Mucosa of stomach (tissue), 1 donor: ENCODE data around the gene TMEM198.
A peak's percentile ranks its signal among the peaks of the same experiment; 100 is the strongest.

Experiments used
- H3K27me3 ChIP-seq: one replicate; pipeline ENCODE4 v1.7.0; 2013; ENCODE audit warnings: mild to moderate bottlenecking, low read length; ENCODE audit not compliant: control insufficient read depth, insufficient read depth
- H3K36me3 ChIP-seq: one replicate; pipeline ENCODE4 v1.7.0; 2013; ENCODE audit warnings: low read length; ENCODE audit not compliant: control insufficient read depth, insufficient read depth
- H3K4me1 ChIP-seq: one replicate; pipeline ENCODE4 v1.7.0; 2013; ENCODE audit warnings: mild to moderate bottlenecking, low read length; ENCODE audit not compliant: control insufficient read depth, insufficient read depth
- H3K4me3 ChIP-seq: one replicate; pipeline ENCODE4 v1.7.0; 2013; ENCODE audit warnings: low read length
- H3K9ac ChIP-seq: one replicate; pipeline ENCODE4 v1.7.0; 2013; ENCODE audit warnings: mild to moderate bottlenecking, low read length, moderate library complexity
- H3K9me3 ChIP-seq: one replicate; pipeline ENCODE4 v1.7.0; 2013; ENCODE audit warnings: mild to moderate bottlenecking, low read length, moderate library complexity; ENCODE audit not compliant: control insufficient read depth
- donor health status: Pancreatic carcinoma.

Gene TMEM198

DNA sequence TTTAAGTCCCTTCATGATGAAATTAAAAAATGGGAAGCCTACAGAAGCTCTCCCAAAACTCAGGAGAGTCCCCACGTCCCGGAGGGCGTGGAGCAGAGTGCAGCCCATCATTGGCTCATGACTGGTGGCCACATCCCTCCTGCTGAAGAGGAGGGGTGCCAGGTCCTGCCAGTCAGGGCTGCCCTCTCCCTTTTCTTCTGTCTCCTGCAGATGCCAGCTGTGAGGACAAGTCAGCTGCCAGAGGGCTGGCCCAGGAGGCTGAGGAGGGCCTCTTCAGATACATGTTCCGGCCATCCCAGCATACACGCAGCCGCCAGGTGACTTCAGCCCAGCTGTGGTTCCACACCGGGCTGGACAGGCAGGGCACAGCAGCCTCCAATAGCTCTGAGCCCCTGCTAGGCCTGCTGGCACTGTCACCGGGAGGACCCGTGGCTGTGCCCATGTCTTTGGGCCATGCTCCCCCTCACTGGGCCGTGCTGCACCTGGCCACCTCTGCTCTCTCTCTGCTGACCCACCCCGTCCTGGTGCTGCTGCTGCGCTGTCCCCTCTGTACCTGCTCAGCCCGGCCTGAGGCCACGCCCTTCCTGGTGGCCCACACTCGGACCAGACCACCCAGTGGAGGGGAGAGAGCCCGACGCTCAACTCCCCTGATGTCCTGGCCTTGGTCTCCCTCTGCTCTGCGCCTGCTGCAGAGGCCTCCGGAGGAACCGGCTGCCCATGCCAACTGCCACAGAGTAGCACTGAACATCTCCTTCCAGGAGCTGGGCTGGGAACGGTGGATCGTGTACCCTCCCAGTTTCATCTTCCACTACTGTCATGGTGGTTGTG lies 30.9 kb downstream of the TMEM198 start:
- Histone ChIP-seq H3K36me3 (no peaks in the 10 kb centered on the region), H3K9me3 (no peaks in the 10 kb centered on the region), H3K9ac (no peak overlapping the region), H3K4me3 (no peak overlapping the region), H3K27me3 (peaks cover 41% of the 10 kb centered on the region), H3K4me1 (peaks cover 7% of the 10 kb centered on the region)

DNA sequence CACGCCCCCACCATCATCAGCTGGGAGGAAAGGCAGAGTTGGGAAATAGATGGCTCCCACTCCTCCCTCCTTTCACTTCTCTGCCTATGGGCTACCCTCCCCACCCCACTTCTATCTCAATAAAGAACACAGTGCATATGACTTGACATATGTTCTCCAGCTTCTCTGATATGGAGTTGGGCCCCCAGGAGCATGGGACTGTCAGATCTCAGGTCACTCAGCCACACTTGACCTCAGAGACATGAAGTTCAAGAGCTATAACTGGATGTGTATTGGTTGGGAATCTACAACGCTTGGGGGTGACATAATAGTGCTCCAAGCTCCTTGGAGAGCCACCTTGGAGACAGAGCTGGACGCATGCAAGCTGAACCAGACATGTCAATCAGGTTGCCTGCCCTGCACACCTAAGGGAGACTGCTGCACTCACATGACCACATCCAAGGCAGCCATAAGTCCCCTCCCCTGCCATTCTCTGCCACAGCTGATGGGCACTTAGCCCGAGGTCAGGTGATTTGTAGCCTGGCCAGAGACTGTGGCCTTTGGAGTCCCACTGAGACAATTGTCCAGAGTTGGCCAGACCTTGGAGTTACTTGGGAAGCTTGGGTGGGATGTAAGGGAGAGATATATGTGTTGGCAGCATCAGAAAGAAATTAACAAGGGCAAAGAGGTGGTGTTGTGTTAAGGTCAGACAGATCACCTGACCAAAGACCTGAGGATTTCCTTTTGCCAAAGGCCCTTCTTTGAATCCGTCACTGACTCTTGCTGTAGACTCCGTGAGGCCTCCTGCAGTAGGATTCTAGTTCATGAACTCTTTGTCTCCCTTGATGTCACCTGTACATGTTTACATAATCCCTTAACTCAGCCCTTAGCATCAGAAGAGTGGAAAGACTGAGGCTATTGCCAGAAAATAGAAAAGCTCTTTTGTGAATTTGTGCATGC lies 32.0 kb downstream of the TMEM198 start:
- Histone ChIP-seq H3K9me3 (no peaks in the 10 kb centered on the region), H3K36me3 (no peaks in the 10 kb centered on the region), H3K9ac (no peak overlapping the region), H3K4me3 (no peak overlapping the region), H3K4me1 (peaks cover 7% of the 10 kb centered on the region), H3K27me3 (peaks cover 36% of the 10 kb centered on the region)

DNA sequence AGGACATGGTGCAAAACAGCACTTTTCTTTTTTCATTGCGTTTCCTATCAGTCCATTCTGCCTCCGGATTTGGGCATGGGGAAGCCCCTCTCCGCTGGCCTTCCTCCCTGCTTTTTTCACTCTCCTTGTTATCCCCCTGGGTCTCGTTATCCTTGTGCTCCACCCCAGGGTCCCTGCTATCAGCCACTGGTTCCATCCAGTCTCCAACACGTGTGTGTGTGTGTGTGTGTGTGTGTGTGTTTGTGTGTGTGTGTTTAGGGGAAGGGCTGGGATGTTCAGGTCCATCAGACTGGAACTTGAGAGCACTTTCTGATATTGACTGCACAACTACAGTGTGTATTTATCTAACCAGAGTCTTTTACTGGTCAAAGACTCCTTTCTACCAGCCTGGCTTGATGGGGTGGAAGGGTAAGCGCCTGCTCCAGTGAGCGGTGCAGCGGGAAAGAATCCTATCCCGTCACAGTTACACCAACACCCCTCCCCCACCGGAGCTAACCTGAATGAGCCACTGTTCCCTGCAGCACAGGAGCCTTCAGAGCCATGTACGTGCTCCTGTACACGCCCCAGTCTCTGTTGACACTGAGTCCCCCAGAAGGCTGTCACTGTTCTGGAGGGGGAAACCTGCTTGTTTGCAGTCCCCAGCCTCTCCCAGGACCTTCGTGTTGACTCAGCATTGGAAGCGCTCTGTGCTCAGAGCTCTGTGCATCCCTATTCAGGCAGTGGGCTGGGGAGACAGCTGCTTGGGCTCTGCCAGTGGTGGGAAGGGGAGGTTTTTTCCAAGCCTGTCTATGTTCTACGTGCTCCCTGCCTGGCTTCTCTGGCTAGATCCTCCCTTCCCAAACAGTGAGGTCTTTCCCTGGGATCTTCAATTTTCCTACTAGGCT lies 32.9 kb downstream of the TMEM198 start:
- no peaks in the 10 kb centered on the region for H3K36me3 ChIP-seq
- no peaks in the 10 kb centered on the region for H3K9me3 ChIP-seq
- no peak overlapping the region for H3K4me3 ChIP-seq
- peaks cover 3% of the 10 kb centered on the region for H3K4me1 ChIP-seq
- H3K9ac ChIP-seq: no peak overlapping the region
- peaks cover 31% of the 10 kb centered on the region for H3K27me3 ChIP-seq

DNA sequence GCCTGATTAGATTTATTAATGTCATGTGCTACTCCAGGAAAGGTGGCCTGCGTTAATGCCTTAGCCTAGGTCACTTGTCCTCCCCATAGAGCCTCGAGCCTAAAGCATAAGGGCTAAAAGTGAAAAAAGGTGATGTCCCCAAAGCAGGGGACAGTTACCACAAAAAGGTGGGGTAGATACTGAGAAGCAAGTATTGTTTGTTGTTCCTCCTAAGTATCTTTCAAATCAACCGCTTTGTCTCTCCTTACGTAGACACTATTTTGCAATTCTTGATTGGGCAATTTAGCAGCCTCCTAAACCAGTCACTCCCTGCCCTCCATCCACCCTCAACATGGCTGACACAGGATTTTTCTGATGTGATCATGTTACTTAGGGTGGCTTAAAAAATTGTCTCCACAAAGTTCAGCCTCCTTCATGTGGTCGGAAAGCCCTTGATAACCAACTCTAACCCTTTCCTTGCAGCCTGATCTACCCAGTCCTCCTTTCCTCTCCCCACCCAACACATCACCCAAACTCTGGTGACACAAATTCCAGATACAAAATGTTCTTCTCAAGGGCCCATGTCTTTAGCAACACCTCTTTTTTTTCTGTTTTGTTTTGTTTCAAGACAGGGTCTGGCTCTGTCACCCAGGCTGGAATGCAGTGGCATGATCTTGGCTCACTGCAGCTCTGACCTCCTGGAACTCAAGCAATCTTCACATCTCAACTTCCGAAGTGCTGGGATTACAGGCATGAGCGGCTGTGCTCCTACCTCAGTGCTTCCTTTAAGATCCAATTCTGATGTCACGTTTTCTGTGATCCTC lies 35.2 kb downstream of the TMEM198 start:
- no peaks in the 10 kb centered on the region for H3K9me3 ChIP-seq
- no peak overlapping the region for H3K4me3 ChIP-seq
- no peak overlapping the region for H3K9ac ChIP-seq
- no peaks in the 10 kb centered on the region for H3K4me1 ChIP-seq
- H3K36me3 ChIP-seq: no peaks in the 10 kb centered on the region
- H3K27me3 ChIP-seq: peaks cover 17% of the 10 kb centered on the region

DNA sequence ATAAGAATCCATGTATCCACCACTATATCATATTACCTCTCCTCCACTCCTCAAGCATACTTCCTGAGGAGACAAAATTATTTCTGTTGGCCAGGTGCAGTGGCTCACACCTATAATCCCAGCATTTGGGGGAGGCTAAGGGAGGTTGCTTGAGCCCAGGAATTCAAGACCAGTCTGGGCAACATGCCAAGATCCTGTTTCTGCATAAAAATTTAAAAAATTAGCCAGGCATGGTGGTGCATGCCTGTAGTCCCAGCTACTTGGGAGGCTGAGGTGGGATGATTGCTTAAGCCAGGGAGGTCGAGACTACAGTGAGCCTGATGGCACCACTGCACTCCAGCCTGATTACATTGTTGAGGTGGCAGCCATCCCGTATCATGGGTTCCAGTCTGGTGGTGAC lies 37.5 kb downstream of the TMEM198 start:
- no peak overlapping the region for H3K9ac ChIP-seq
- H3K27me3 ChIP-seq: peaks cover 9% of the 10 kb centered on the region
- no peaks in the 10 kb centered on the region for H3K9me3 ChIP-seq
- H3K4me1 ChIP-seq: no peaks in the 10 kb centered on the region
- no peak overlapping the region for H3K4me3 ChIP-seq
- no peaks in the 10 kb centered on the region for H3K36me3 ChIP-seq

DNA sequence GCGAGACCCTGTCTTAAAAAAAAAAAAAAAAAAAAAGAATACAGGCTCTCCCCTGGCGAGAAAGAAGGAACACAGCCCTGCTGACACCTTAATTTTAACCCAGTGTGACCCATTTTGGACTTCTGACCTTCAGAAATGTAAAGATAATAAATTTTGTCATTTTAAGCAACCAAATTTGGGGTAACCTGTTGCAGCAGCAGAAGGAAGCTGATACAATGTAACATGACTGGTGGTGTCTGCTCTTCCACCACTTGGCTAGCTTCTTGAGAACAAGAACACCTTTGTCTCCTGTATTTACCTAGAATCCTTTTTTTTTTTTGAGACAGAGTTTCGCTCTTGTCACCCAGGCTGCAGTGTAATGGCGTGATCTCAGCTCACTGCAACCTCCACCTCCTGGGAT lies 47.3 kb downstream of the TMEM198 start:
- no peak overlapping the region for H3K4me3 ChIP-seq
- H3K36me3 ChIP-seq: no peaks in the 10 kb centered on the region
- no peaks in the 10 kb centered on the region for H3K4me1 ChIP-seq
- H3K9ac ChIP-seq: no peak overlapping the region
- no peaks in the 10 kb centered on the region for H3K27me3 ChIP-seq
- no peaks in the 10 kb centered on the region for H3K9me3 ChIP-seq

DNA sequence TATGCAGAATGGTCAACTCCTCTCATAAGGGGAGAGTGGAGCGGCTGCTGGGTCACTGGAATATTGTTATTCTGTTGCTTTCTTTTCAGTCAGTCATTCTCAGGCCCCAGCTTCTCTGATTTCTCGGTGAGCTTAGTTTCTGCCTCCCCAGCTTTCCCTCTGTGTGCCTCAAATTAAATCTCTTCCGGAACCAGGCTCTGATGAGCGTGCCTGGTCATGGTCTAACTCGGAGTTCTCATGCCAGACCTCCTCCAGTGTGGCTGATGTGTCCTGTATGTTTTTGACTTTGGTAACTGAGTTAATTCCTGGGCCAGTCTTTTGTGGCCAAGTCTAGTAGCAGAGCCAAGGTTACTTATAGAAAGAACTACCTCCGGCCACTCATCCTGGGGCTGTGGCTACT lies 48.9 kb downstream of the TMEM198 start:
- no peaks in the 10 kb centered on the region for H3K4me1 ChIP-seq
- H3K9ac ChIP-seq: no peak overlapping the region
- no peaks in the 10 kb centered on the region for H3K36me3 ChIP-seq
- no peak overlapping the region for H3K4me3 ChIP-seq
- H3K9me3 ChIP-seq: no peaks in the 10 kb centered on the region
- no peaks in the 10 kb centered on the region for H3K27me3 ChIP-seq

DNA sequence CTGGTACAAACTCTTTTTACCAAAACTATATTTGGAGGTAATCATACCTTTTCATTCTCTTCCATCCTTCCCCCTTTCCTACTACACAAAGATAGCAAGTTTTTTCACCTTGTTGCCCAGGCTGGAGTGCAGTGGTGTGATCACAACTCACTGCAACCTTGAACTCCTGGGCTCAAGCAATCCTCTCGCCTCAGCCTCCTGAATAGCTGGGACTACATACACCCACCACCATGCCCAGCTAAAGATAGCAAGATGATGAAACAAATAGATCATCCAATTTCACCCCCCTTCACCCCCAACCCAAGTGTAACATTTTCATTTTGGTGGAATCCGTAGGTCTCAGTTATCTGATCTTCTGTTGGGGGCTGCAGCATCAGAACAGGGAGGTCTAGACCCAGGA lies 49.3 kb downstream of the TMEM198 start:
- Histone ChIP-seq H3K4me3 (no peak overlapping the region), H3K27me3 (no peaks in the 10 kb centered on the region), H3K36me3 (no peaks in the 10 kb centered on the region), H3K9me3 (no peaks in the 10 kb centered on the region), H3K9ac (no peak overlapping the region), H3K4me1 (no peaks in the 10 kb centered on the region)

DNA sequence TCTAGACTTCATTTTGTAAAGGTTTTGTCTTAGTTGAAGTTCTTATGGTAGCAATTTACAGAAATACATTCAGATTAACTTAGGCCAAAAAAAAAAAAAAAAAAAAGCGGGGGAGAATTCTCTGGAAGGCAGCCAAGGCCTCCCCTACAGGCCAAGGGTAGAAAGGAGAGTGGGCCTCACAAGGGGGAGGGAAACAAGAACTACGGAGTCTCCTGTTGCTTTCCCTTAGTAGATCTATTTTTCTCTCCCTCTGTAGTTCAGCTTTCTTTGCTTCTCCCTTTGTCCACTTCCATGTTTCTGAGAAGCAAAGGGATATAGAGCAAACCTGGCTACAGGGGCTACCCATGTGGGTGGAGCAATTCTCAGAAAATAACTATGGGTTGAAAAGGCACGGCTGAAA lies 51.4 kb downstream of the TMEM198 start:
- H3K9ac ChIP-seq: no peak overlapping the region
- no peaks in the 10 kb centered on the region for H3K4me1 ChIP-seq
- H3K36me3 ChIP-seq: no peaks in the 10 kb centered on the region
- no peaks in the 10 kb centered on the region for H3K9me3 ChIP-seq
- no peak overlapping the region for H3K4me3 ChIP-seq
- H3K27me3 ChIP-seq: no peaks in the 10 kb centered on the region

DNA sequence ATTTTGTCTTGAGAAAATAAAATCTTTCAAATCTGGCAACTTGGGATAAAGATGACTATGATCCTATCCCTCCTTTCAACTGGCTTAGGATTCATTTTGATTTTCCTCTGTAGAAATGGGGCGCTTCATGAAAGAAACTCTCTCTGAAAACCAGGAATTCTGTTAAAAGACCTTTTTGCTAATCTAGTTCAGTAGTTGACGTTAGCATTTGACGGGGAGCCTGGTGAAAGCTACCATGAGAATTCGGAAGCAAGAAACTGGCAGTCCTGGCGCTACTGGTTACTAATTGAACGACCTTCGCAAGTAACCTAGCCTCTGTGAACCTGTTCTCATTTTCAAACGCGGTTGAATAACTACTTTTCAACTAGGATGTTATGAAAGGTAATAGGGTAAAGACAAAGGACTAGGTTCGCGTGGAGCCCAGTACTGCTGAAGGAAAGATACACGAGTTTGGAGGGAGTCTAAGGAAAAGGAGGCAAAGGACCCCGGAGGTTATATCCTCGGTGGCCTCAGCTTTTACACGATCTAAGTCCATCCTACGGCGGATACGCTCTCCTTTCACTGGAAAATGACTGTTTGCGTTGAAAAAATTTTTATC lies 53.2 kb downstream of the TMEM198 start:
- Histone ChIP-seq H3K27me3 (no peaks in the 10 kb centered on the region), H3K36me3 (no peaks in the 10 kb centered on the region), H3K4me3 (peak overlapping the region; percentile 60), H3K9ac (peak overlapping the region; percentile 65), H3K4me1 (no peaks in the 10 kb centered on the region), H3K9me3 (no peaks in the 10 kb centered on the region)
